Measurements from ENCODE around the gene PABPC1L.

DNA sequence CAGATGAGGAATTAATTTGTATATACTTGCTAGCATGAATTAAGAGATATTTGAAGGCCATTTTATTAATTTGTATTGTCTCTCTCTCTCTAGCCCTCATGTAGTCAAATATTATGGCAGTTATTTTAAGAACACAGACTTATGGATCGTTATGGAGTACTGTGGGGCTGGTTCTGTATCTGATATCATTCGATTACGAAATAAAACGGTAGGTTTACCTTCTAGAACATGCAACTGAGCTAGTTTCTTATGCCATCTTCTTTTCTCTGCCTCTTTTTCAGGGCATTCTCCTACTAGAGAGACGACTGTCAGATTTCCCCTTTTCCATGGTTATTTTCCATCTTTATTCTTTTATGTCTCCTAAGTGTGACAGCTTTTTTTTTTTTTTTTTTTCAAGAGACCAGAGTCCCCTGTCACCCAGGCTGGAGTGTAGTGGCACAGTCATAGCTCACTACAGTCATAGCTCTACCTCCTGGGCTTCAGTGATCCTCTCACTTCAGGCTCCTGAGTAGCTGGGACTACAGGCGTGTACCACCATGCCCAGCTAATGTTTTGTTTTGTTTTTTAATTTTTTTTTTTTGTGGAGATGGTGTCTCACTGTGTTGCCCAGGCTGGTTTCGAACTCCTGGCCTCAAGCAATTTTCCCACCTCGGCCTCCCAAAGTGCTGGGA is 72.0 kb downstream of the PABPC1L start:
- TF ChIP-seq, protein P1, sequence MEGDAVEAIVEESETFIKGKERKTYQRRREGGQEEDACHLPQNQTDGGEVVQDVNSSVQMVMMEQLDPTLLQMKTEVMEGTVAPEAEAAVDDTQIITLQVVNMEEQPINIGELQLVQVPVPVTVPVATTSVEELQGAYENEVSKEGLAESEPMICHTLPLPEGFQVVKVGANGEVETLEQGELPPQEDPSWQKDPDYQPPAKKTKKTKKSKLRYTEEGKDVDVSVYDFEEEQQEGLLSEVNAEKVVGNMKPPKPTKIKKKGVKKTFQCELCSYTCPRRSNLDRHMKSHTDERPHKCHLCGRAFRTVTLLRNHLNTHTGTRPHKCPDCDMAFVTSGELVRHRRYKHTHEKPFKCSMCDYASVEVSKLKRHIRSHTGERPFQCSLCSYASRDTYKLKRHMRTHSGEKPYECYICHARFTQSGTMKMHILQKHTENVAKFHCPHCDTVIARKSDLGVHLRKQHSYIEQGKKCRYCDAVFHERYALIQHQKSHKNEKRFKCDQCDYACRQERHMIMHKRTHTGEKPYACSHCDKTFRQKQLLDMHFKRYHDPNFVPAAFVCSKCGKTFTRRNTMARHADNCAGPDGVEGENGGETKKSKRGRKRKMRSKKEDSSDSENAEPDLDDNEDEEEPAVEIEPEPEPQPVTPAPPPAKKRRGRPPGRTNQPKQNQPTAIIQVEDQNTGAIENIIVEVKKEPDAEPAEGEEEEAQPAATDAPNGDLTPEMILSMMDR (IDR thresholded peaks at IDR 0.05), result no peak
- TF ChIP-seq POLR2A (IDR thresholded peaks at IDR 0.05; ENCODE audit: low read depth), result no peak
